GM21515 (cell line): ENCODE measurements around the gene DENND4B.
"Not testable (repeated sequence)": the region's sequence is repeated elsewhere in the genome, so short reads cannot be mapped to it uniquely, and the experiment has no call there.

Experiments
- ATAC-seq: cut with Tn5 transposase; IDR thresholded peaks from one replicate; pipeline ENCODE4 v1.9.1; 2021; ENCODE audit not compliant: unreplicated experiment

DENND4B gene

DNA sequence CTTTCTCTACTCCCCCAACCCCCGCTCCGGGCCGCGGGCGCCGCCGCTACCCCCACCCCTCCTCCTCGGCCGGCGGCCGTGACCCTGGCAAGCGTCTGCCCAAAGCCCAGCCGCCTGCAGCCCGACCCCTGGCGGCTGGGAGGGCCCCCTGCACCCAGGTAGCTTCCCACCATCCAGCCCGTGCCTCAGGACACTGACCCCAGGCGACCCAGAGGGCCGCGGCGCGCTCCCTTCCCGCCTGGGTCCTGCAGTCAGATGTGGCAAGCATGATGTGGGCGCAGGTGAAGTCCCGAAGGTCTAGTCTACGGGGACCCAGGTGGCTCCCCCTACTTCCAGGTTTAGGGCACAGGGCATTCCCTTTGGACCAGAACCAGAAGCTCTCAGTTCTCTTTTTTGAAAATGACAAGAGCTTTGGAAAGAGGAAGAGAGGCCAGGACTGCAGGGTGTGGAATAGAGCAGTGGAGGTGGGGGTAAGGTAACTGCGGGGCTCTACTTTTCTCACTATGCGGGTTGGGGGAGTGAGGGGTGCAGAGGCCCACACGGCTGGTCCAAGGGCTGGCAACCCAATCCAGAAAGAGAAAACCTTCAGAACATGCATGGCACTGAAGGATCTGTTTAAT is at the start of gene DENND4B:
Gene DENND4B, minus strand, starts transcription at position 97 of the 620 bp plus-strand sequence. CDS start 2,344 bp downstream, outside the sequence.
- peak; percentile 52 for ATAC-seq

- ATAC-seq, result no peak
Measured at GRCh38 chr1:153995640-153996039, 49.1 kb upstream of the DENND4B start.

- no peak for ATAC-seq
Measured at GRCh38 chr1:153995202-153995601, 48.7 kb upstream of the DENND4B start.

- no peak for ATAC-seq
Measured at GRCh38 chr1:153991806-153992205, 45.3 kb upstream of the DENND4B start.

DNA sequence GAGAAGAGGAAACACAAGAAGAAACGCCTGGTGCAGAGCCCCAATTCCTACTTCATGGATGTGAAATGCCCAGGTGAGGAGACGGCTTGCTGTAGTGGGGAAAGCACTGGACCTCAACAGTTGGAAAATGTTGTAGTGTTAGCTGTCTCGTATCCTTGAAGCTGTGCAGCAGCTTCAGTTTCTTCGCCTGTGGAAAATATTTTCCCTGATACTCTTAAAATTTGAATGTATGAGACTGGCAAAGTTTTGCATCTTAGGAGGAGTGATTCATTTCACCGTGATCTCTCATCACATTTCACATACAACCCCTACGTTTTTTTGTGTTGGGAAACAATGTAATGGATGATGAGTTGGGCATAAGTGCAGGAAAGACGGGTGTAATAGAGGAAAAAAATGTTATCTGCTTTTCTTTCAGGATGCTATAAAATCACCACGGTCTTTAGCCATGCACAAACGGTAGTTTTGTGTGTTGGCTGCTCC is 44.7 kb upstream of the DENND4B start:
- no peak for ATAC-seq

DNA sequence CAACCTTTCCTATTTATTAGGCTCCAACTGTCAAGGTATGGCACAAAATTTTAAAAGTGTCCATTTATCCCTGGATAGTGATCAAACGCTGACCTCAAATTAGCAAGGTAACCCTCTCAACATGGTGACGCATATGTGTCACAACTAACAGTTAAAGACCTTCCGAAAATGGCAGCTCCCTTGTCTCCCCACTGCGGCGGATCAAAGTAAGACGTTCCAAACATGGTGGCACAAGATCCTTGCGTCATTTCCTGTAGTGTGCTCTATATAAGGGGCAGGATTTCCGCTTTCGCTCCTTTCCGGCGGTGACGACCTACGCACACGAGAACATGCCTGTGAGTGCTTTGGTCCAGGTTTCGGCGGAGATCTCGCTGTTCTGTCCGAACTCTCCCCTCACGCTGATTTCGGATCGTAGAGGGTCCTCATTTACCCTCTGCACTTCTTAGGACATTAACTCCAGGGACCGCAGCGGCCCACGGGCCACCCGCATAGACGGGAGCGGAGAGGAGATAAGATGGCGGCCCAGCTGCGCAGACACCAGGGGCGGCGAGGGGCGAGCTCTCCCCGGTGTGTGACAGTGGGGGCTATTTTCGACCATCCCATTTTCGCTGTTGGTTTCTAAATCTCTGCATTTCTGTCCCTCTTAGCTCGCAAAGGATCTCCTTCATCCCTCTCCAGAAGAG is 44.1 kb upstream of the DENND4B start, which contains the start of gene RPS27:
Gene RPS27, plus strand, starts transcription at position 295 of the 683 bp plus-strand sequence. Its CDS starts 35 bp downstream, at position 330.
- peak; percentile 76 for ATAC-seq

DNA sequence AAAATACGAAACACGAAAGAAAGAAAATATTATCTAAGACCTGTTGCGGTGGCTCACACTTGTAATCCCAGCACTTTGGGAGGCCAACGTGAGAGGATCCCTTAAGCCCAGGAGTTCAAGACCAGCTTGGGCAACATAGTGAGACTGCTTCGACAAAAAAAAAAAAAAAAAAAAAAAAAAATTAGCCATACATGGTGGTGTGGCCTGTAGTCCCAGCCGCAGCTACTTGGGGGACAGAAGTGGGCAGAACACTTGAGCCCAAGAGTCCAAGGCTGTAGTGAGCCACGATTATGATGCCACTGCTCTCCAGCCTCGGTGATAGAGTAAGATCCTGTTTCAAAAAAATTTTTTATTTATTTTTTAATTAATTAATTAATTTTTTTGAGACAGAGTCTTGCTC is 41.1 kb upstream of the DENND4B start:
- ATAC-seq, result no peak

DNA sequence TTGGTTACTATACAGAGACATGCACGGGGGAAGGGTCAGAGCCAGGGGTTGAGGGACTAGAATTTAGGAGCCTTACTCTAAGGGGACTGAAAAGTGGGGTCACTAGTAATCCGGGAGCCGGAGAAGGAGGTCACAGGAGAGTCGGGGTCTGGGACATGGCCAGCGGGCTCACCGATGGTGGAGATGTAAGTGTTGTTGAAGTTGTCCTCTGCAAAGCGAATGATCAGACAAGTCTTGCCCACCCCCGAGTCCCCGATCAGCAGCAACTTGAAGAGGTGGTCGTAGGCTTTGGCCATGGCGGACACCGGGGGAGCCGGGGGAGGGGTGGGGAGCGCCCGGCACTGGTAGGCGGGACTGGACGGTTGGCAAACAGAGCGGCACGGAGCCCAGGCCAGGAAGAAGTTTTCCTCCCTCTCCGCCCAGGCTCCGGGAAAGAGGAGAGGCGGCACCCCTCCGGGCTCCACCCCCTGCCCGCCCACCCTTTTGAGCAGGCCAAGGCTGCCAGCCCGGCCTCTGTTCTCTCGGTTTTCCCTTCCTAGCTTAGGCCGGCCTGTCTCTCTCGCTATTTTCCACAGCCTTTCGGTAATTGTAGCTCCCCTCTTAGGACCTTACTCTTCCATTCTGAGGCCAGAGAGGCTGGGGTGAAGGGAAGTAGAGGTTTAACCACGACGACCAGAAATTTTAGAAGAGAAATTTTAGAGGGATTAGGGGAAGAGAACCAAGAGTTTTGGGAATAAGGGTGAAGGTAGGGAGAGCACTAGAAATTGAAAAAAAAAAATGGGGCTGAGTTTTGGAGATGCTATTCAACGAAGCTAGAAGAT is 39.6 kb upstream of the DENND4B start, which contains the start of gene RAB13:
Gene RAB13, minus strand, starts transcription at position 399 of the 821 bp plus-strand sequence. Its CDS starts 103 bp downstream, at position 296.
- ATAC-seq, result no peak

DNA sequence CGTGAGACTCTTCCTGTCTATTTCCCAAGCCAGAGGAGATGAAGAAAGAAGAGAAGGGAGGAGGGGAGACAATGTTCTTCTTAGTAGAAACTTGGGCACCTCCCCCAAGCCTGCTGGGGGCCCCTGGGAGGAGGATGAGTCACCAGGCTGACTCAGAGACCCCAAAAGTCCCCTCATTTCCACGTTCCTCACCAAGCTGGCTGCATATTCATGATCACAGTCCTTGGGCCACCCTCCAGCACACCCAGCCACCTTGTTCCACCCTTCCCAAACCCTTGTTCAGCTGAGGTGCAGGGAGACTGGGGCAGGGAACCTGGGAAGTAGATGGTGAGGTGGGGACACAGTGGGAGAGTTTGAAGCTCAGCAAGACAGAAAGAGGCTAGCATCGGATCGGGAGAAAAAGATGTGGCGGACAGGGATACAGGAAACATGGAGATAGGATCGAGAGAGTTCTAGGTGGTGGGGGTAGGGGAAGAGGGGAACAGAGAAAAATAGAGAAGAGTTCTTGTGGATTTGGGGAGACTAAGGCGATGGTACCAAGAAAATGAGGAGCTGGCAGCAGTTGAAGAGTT is 38.9 kb upstream of the DENND4B start:
- ATAC-seq, result no peak

DNA sequence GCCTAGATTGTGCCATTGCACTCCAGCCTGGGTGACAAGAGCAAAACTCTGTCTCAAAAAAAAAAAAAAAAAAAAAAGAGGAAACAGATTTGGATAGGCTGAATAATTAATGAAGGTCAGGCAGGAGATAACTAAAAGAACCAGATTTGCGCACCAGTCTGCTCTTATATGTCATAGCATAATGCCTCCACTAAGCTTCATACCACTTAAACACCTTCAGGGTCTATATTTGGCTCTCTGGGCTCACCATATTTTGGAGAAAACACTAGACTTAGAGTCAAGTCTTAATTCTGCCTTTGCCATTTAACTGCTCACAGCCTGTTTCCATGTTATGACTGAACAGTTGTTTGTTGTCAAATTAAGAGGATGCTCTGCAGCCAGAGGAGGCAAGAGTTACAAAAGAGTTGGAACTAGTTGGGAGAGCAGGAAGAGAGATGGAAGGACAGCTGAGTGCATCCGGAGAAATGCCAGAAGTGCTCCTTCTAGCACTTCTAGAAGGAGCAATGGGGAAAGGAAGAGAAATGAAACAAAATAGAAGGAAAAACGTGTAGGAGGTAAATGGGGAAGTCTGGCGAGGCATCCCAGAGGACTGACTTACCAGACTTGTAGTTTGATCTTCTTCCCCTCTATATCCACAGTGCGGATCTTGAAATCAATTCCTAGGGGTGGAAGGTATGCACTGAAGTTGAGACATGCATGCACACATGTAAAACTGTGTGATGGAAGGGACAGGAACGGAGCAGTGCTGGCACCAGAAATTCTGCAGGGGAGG is 37.8 kb upstream of the DENND4B start:
- ATAC-seq, result no peak

GRCh38 chr1:153981735-153982134 is 35.2 kb upstream of the DENND4B start:
- ATAC-seq, result not testable (repeated sequence)

- ATAC-seq, result not testable (repeated sequence)
Measured at GRCh38 chr1:153979091-153979490, 32.6 kb upstream of the DENND4B start.

DNA sequence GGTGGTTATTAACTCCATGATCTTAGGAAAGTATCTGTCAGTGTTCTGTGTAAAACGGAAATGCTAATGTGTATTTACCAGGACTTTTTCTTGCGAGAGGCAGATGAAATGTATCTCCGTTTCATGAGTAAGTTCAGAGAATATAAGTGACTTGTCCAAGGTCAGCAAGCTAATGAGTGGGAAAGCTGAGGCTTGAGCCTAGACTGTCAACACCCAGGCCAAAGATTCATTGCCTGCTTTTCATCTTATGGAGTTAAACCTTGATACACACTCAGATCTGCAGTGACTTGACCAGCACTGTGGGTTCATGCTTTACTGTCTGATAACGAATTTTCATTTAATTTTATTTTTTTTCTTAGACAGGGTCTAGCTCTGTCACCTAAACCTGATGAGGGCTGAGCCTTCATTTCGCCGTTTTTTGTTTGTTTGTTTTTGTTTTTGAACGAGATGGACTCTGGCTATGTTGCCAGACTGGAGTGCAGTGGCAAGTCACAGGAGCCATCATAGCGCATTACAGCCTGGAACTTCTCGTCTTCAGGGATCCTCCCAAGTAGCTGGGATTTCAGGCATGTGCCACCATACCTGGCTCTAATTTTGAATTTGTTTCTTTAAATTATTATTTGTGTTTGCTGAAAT is 31.9 kb upstream of the DENND4B start:
- ATAC-seq, result peak; percentile 21

GRCh38 chr1:153977250-153978240 is 31.0 kb upstream of the DENND4B start, which contains the start of gene JTB:
JTB (minus strand) TSS chr1:153977674; CDS start chr1:153977252, 422 bp downstream.
- peak; percentile 70 for ATAC-seq

DNA sequence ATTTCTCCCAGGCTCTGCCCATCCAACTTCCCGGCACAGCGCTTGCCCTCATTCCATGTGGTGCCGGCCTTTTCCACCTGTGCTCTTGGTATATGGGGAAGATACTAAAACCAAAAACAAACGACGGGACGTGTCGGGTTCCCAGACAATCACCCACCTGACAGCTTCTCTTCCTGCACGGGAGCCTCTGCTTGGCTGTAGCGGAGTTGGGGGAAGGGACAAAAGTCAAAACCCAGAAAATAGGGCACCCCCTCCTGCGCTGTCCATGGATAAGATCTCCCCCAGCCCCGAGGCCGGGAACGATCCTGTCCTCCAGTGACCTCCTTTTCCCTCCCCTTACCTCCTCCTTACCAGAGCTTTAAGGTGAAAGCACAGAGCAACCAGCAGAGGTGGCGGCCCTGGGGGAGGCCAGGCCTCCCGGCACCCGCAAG is 30.3 kb upstream of the DENND4B start:
- no peak for ATAC-seq

DNA sequence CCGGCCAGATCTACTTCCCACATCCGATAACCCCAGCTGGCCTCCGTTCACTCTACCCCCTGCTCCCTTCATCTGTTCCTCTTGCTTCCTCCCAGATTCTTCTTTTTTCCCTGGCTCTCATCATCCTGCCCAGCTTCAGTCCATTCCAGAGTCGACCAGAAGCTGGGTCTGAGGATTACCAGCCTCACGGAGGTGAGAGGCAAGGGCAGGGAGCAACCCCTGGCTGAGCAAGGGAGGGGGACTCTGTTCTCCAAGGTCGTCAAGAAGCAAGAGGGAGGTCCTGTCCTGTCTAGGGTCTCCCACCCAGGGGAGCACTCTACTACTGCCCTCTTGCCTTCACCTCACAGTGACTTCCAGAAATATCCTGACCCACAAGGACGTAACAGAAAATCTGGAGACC is 27.0 kb upstream of the DENND4B start:
- no peak for ATAC-seq

DNA sequence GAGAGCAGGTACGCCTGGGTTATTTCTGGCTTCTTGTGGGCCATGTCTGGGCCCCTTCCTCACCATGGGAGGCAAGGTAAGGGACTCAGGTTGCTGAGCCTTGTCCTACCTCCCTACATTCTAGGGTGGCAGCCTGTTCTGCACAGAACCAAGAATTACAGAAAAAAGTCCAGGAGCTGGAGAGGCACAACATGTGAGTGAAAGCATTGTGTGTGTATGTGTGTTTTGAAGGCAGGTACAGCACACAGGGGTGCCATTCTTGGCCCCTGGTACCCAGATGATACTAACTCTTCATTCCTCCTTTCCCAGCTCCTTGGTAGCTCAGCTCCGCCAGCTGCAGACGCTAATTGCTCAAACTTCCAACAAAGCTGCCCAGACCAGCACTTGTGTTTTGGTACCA is 26.6 kb upstream of the DENND4B start:
- no peak for ATAC-seq

DNA sequence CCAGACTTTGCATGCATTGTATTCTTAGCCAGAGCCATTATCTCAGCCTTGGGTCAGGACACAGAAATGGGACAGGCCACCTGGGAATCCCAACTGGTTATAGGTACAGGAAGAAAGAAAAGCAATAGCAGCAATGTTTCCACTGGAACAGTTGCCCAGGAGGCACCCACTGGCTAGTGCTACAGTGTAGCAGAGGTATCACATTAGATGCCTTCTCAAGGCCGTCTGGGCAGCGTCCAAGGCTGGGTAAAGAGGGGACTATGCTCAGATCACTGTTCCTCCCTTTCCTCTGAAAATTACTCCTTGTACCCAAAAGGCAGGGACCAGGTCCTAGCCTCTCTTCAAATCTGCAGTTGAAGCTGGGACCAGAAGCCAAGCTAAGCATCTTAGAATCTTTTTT is 23.8 kb upstream of the DENND4B start:
- ATAC-seq, result no peak
